Endothelial cell of umbilical vein (primary cell): ENCODE data around the gene ACVRL1. TPM values are rescaled to one million over a fixed set of nuclear protein-coding genes. Genes with fewer than 3 reads are reported as not detected.

Experiments
- BruUV-seq: library from RNA; stranded (reverse); fragments of 400-500 nt; replicated peaks from 2 replicates; lab custom pipeline; 2021; lab: Mats Ljungman, UMichigan
- CTCF ChIA-PET: fragments of 300-600, 350-600 bp; sonication (Branson Sonifier 250); formaldehyde crosslinking; loops from one replicate; lab custom pipeline; 2021; ENCODE audit warnings: antibody characterized with exemption, inconsistent platforms; lab: Charles Lee
- POLR2A ChIA-PET: fragments of 300-600, 350-600 bp; sonication (Branson Sonifier 250); formaldehyde crosslinking; loops from one replicate; lab custom pipeline; 2021; ENCODE audit warnings: antibody characterized with exemption, inconsistent platforms; lab: Charles Lee
- DNase-seq: peaks from one replicate; pipeline ENCODE4 v3.0.0-alpha.2; 2011; ENCODE audit warnings: low read depth, low spot score
- FAIRE-seq: peaks from 2 replicates; lab custom pipeline; 2011; peaks lifted over from hg19 to GRCh38; lab: Jason Lieb, UNC
- H2AFZ ChIP-seq: 2 replicates; pipeline ENCODE4 v1.6.0; 2012; ENCODE audit warnings: low read depth, low read length, control low read depth, inconsistent platforms
- H3K27ac ChIP-seq: 2 replicates; pipeline ENCODE4 v1.5.1; 2011; ENCODE audit warnings: low read depth, mild to moderate bottlenecking, control low read depth, low read length, moderate library complexity; ENCODE audit not compliant: insufficient read depth
- H3K27me3 ChIP-seq, 2 experiments: 2 replicates each; pipeline versions ENCODE4 v1.6.0 to v1.6.1; 2011; ENCODE audit warnings: low read length in 2 of 2, mixed read lengths in 1 of 2; ENCODE audit not compliant: control insufficient read depth in 2 of 2, insufficient read depth in 2 of 2
- H3K36me3 ChIP-seq, 2 experiments: 2 replicates in 1 of 2; 3 replicates in 1 of 2; pipeline ENCODE4 v1.5.1; 2011; ENCODE audit warnings: low read length in 2 of 2, mild to moderate bottlenecking in 1 of 2, moderate library complexity in 1 of 2; ENCODE audit not compliant: control insufficient read depth in 2 of 2, insufficient read depth in 2 of 2; ENCODE audit errors: extremely low read depth in 1 of 2
- H3K4me1 ChIP-seq: 3 replicates; pipeline ENCODE4 v1.5.1; 2011; ENCODE audit warnings: mild to moderate bottlenecking, low read length; ENCODE audit not compliant: control insufficient read depth, insufficient read depth; ENCODE audit errors: extremely low read depth
- H3K4me2 ChIP-seq: 2 replicates; pipeline ENCODE4 v1.6.1; 2011; ENCODE audit warnings: low read length, control low read depth, mixed read lengths; ENCODE audit not compliant: insufficient read depth
- H3K4me3 ChIP-seq, 3 experiments: fragments of 200-600 bp in 1 of 3; sonication (generic), shearing (Covaris generic) in 1 of 3; replicated peaks in 1 of 3; 2 replicates each; pipeline ENCODE4 v1.5.1; 2011 to 2016; ENCODE audit warnings: control low read depth in 3 of 3, low read length in 3 of 3, mild to moderate bottlenecking in 2 of 3, inconsistent platforms in 1 of 3, low read depth in 1 of 3, moderate library complexity in 1 of 3; ENCODE audit not compliant: insufficient read depth in 1 of 3
- H3K79me2 ChIP-seq: 2 replicates; pipeline ENCODE4 v1.6.0; 2012; ENCODE audit warnings: low read length, inconsistent platforms; ENCODE audit not compliant: control insufficient read depth, insufficient read depth
- H3K9ac ChIP-seq: replicated peaks from 2 replicates; pipeline ENCODE3; 2011; ENCODE audit warnings: low read length, control low read depth; ENCODE audit not compliant: insufficient read depth; ENCODE audit errors: extremely low read depth
- H3K9me1 ChIP-seq: replicated peaks from 3 replicates; pipeline ENCODE4 v1.6.0; 2011; ENCODE audit warnings: mild to moderate bottlenecking, low read length; ENCODE audit not compliant: control insufficient read depth, insufficient read depth; ENCODE audit errors: extremely low read depth
- H3K9me3 ChIP-seq: replicated peaks from 2 replicates; pipeline ENCODE4 v1.5.1; 2012; ENCODE audit warnings: low read length, inconsistent platforms; ENCODE audit not compliant: control insufficient read depth, insufficient read depth
- H4K20me1 ChIP-seq: replicated peaks from 2 replicates; pipeline ENCODE3; 2011; ENCODE audit warnings: mild to moderate bottlenecking, low read length; ENCODE audit not compliant: control insufficient read depth, insufficient read depth; ENCODE audit errors: extremely low read depth
- CTCF ChIP-seq, 2 donors: IDR thresholded peaks; 1 replicate in 1 of 2; 2 replicates in 1 of 2; pipeline ENCODE4 v1.5.1; 2011; ENCODE audit warnings: low read length in 2 of 2, mild to moderate bottlenecking in 2 of 2, moderate library complexity in 2 of 2, control low read depth in 1 of 2, inconsistent platforms in 1 of 2, low read depth in 1 of 2; ENCODE audit not compliant: insufficient read depth in 1 of 2; ENCODE audit errors: extremely low read depth in 1 of 2
- EZH2 ChIP-seq: IDR thresholded peaks from 2 replicates; pipeline ENCODE4 v1.6.1; 2012; ENCODE audit warnings: borderline replicate concordance, low read depth, mild to moderate bottlenecking, moderate library complexity, low read length, inconsistent platforms; ENCODE audit not compliant: severe bottlenecking
- FOS ChIP-seq: IDR thresholded peaks from 2 replicates; pipeline ENCODE4 v1.6.1; 2011; ENCODE audit warnings: mild to moderate bottlenecking, low read length, moderate library complexity, borderline replicate concordance; ENCODE audit not compliant: insufficient read depth
- GATA2 ChIP-seq: IDR thresholded peaks from 2 replicates; pipeline ENCODE4 v1.7.0; 2011; ENCODE audit warnings: low read depth, mild to moderate bottlenecking, moderate library complexity, mixed read lengths, low read length; ENCODE audit not compliant: insufficient read length, insufficient read depth
- JUN ChIP-seq: IDR thresholded peaks from 2 replicates; pipeline ENCODE4 v1.6.1; 2011; ENCODE audit warnings: borderline replicate concordance, low read depth; ENCODE audit not compliant: insufficient read length, insufficient read depth
- MYC ChIP-seq: IDR thresholded peaks from one replicate; pipeline ENCODE4 v1.6.1; 2011; ENCODE audit warnings: mild to moderate bottlenecking, low read depth, low read length
- POLR2A ChIP-seq: IDR thresholded peaks from 2 replicates; pipeline ENCODE4 v1.6.1; 2012; ENCODE audit warnings: low read depth, mild to moderate bottlenecking, control low read depth, low read length
- POLR2AphosphoS5 ChIP-seq: IDR thresholded peaks from 2 replicates; pipeline ENCODE4 v1.6.1; 2012; ENCODE audit warnings: low read depth, mild to moderate bottlenecking, control low read depth, low read length, moderate library complexity; ENCODE audit not compliant: insufficient read depth
- dilution Hi-C: fragments of 300-500 bp; cut with MboI; formaldehyde crosslinking; loops from one replicate; pipeline ENCODE4 v1.15.0; 2019; ENCODE audit warnings: low sequenced_read_pairs; ENCODE audit not compliant: extremely low pct_ligation_motif_present
- intact Hi-C: fragments of 100-400 bp; cut with micrococcal nuclease; formaldehyde crosslinking; loops from one replicate; pipeline ENCODE4 v1.10.0; 2022
- polyA plus RNA-seq, 4 experiments: library from polyadenylated mRNA; depleted of rRNA in 3 of 4; stranded (reverse) in 3 of 4; unstranded in 1 of 4; fragments of >200 nt; gene quantifications; 2 replicates each; pipeline versions ENCODE4 v1.2.1 to v1.2.3, GENCODE V29; 2011 to 2012; ENCODE audit warnings: missing spikeins in 1 of 4
- total RNA-seq: library from RNA; stranded (reverse); gene quantifications from 2 replicates; pipeline ENCODE4 v1.2.3, GENCODE V29; 2021
- TF ChIP-seq, protein P1 (sequence below): IDR thresholded peaks from 2 replicates; pipeline ENCODE4 v1.6.1; 2011; ENCODE audit not compliant: insufficient read depth, insufficient read length

The ACVRL1 gene
- total and polyA plus RNA-seq, 2 donors (not counting 3 experiments of a cell fraction or from before 2014, with no cell fraction given), result 355 to 404 TPM

GRCh38 chr12:51954561-51955361, 47.5 kb downstream of the ACVRL1 start:
- no peak overlapping the region for H3K9ac ChIP-seq
- no peaks in the 10 kb centered on the region for H3K9me3 ChIP-seq
- CTCF ChIA-PET, result interaction anchor here (1.0 to 2.3 kb wide), 4 partner anchors 13 to 58 kb away, joined by 3 to 15 read pairs (median 4); no protein-coding TSS in a partner anchor
- peaks cover 80% of the 10 kb centered on the region for H3K79me2 ChIP-seq
- no peaks in the 10 kb centered on the region for H3K9me1 ChIP-seq
- no peak overlapping the region for H3K27ac ChIP-seq
- H2AFZ ChIP-seq, result no peak overlapping the region
- POLR2A ChIA-PET, result no interaction called here
- H3K36me3 ChIP-seq, result no peaks in the 10 kb centered on the region
- peak overlapping the region in 1 of 3 experiments; percentile 89 for H3K4me3 ChIP-seq
- peaks cover 2% of the 10 kb centered on the region for H4K20me1 ChIP-seq
- BruUV-seq, result no TSS peak
- DNase-seq (no peak), FAIRE-seq (no peak)
- dilution Hi-C loops, result no loop called here
- no peak for TF ChIP-seq MYC
- TF ChIP-seq CTCF (IDR thresholded peaks at IDR 0.05; ENCODE audit: extremely low read depth in 1 of 2, insufficient read depth in 1 of 2, low read depth in 1 of 2, low read length in 2 of 2), result no peak
- no peak for TF ChIP-seq FOS
- TF ChIP-seq, protein P1, sequence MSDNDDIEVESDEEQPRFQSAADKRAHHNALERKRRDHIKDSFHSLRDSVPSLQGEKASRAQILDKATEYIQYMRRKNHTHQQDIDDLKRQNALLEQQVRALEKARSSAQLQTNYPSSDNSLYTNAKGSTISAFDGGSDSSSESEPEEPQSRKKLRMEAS, result no peak
- TF ChIP-seq JUN, result no peak
- TF ChIP-seq GATA2, result no peak
- TF ChIP-seq EZH2, result no peak
- TF ChIP-seq POLR2AphosphoS5, result no peak
- no peak for TF ChIP-seq POLR2A
- intact Hi-C loops, result no loop called here
- peaks cover 0 to 2% of the 10 kb centered on the region in 2 experiments for H3K27me3 ChIP-seq
- peak overlapping the region; percentile 88 for H3K4me2 ChIP-seq
- peaks cover 33% of the 10 kb centered on the region for H3K4me1 ChIP-seq
